HCT116 (cell line): ENCODE data around the gene ATG10. TPM values are rescaled to one million over a fixed set of nuclear protein-coding genes. Genes with fewer than 3 reads are reported as not detected.

Experiments
- ATAC-seq: fragments of 200-7000 bp; cut with Tn5 transposase; 2 replicates; pipeline ENCODE4 v1.9.1; 2020; ENCODE audit warnings: mild to moderate bottlenecking, moderate library complexity
- BruUV-seq: library from RNA; stranded (reverse); fragments of 400-500 nt; replicated peaks from 2 replicates; lab custom pipeline; 2021; lab: Mats Ljungman, UMichigan
- CTCF ChIA-PET: fragments of 300-600 bp; sonication (Branson Sonifier 250); formaldehyde crosslinking; loops from one replicate; lab custom pipeline; 2021; ENCODE audit warnings: antibody characterized with exemption; lab: Charles Lee
- POLR2A ChIA-PET: fragments of 300-600, 350-600 bp; sonication (Branson Sonifier 250); formaldehyde crosslinking; loops from one replicate; lab custom pipeline; 2021; ENCODE audit warnings: antibody characterized with exemption; lab: Charles Lee
- RAD21 ChIA-PET, 2 experiments: fragments of 300-600 bp; sonication (Branson Sonifier 250); formaldehyde crosslinking; loops; one replicate each; lab custom pipeline; 2023; ENCODE audit warnings: low total read pairs in 2 of 2; ENCODE audit not compliant: uncharacterized antibody in 2 of 2, unreplicated experiment in 2 of 2, low non-redundant PET in 1 of 2; lab: Charles Lee
- DNase-seq: peaks from one replicate; pipeline ENCODE4 v3.0.0-alpha.2; 2010; ENCODE audit warnings: low read depth, low spot score
- H2AFZ ChIP-seq: fragments of 200-600 bp; shearing (Covaris generic), sonication (generic); 2 replicates; pipeline ENCODE4 v1.6.1; 2017; ENCODE audit warnings: low read depth, mixed run types, mixed read lengths, antibody characterized with exemption, low read length; ENCODE audit not compliant: poor library complexity, severe bottlenecking
- H3K27ac ChIP-seq: 2 replicates; pipeline ENCODE4 v1.5.1; 2012; ENCODE audit warnings: low read depth, low read length
- H3K27me3 ChIP-seq: fragments of 200-600 bp; sonication (generic); 2 replicates; pipeline ENCODE4 v1.6.1; 2016; ENCODE audit warnings: mixed run types, low read length, mixed read lengths; ENCODE audit not compliant: insufficient read depth
- H3K36me3 ChIP-seq, 2 experiments: fragments of 200-500 bp in 1 of 2; fragments of 200-600 bp in 1 of 2; sonication (Bioruptor generic) in 1 of 2; sonication (generic) in 1 of 2; 2 replicates each; pipeline versions ENCODE4 v1.5.1 to v1.6.1; 2014 to 2016; ENCODE audit warnings: low read length in 2 of 2, inconsistent platforms in 1 of 2, mixed read lengths in 1 of 2, mixed run types in 1 of 2; ENCODE audit not compliant: insufficient read depth in 2 of 2, control insufficient read depth in 1 of 2
- H3K4me1 ChIP-seq, 2 experiments: fragments of 200-600 bp in 1 of 2; sonication (generic) in 1 of 2; 2 replicates each; pipeline versions ENCODE4 v1.5.1 to v1.6.1; 2012 to 2017; ENCODE audit warnings: low read length in 2 of 2, inconsistent platforms in 1 of 2, mild to moderate bottlenecking in 1 of 2, mixed read lengths in 1 of 2, mixed run types in 1 of 2, moderate library complexity in 1 of 2; ENCODE audit not compliant: insufficient read depth in 2 of 2, control insufficient read depth in 1 of 2
- H3K4me2 ChIP-seq: fragments of 200-600 bp; sonication (generic); 2 replicates; pipeline ENCODE4 v1.6.1; 2017; ENCODE audit warnings: mixed run types, low read length, mixed read lengths
- H3K4me3 ChIP-seq, 2 experiments: fragments of 200-600 bp in 1 of 2; sonication (generic) in 1 of 2; replicated peaks in 1 of 2; 2 replicates each; pipeline ENCODE4 v1.5.1; 2011 to 2016; ENCODE audit warnings: low read length in 2 of 2, control low read depth in 1 of 2, low read depth in 1 of 2, mild to moderate bottlenecking in 1 of 2, mixed read lengths in 1 of 2, mixed run types in 1 of 2
- H3K79me2 ChIP-seq: fragments of 200-600 bp; sonication (generic); 2 replicates; pipeline ENCODE4 v1.6.1; 2017; ENCODE audit warnings: mild to moderate bottlenecking, mixed run types, low read length, moderate library complexity, mixed read lengths; ENCODE audit not compliant: insufficient read depth
- H3K9ac ChIP-seq: fragments of 200-600 bp; sonication (generic); 2 replicates; pipeline ENCODE4 v1.6.1; 2016; ENCODE audit warnings: low read length, mixed read lengths
- H3K9me2 ChIP-seq: fragments of 200-600 bp; sonication (generic), shearing (Covaris generic); 2 replicates; pipeline ENCODE4 v1.6.1; 2017; ENCODE audit warnings: mixed run types, mild to moderate bottlenecking, moderate library complexity; ENCODE audit not compliant: insufficient read depth
- H3K9me3 ChIP-seq, 2 experiments: fragments of 200-500 bp in 1 of 2; fragments of 200-600 bp in 1 of 2; sonication (Bioruptor generic) in 1 of 2; sonication (generic) in 1 of 2; 2 replicates each; pipeline ENCODE4 v1.6.1; 2014 to 2017; ENCODE audit warnings: low read length in 2 of 2, mixed read lengths in 2 of 2, inconsistent platforms in 1 of 2, low read depth in 1 of 2, mild to moderate bottlenecking in 1 of 2, mixed run types in 1 of 2, moderate library complexity in 1 of 2; ENCODE audit not compliant: control insufficient read depth in 1 of 2, insufficient read depth in 1 of 2
- H4K20me1 ChIP-seq: fragments of 200-600 bp; sonication (generic), shearing (Covaris generic); 2 replicates; pipeline ENCODE4 v1.6.1; 2017; ENCODE audit warnings: mixed run types, mild to moderate bottlenecking, moderate library complexity; ENCODE audit not compliant: insufficient read depth
- ATF3 ChIP-seq: IDR thresholded peaks from 2 replicates; pipeline ENCODE4 v1.6.1; 2012
- CBX3 ChIP-seq: IDR thresholded peaks from 2 replicates; pipeline ENCODE4 v1.6.1; 2012; ENCODE audit warnings: low read depth
- CEBPB ChIP-seq: IDR thresholded peaks from 2 replicates; pipeline ENCODE4 v1.6.1; 2012; ENCODE audit warnings: low read depth
- EGR1 ChIP-seq: IDR thresholded peaks from 2 replicates; pipeline ENCODE4 v1.6.1; 2012; ENCODE audit warnings: low read depth
- ELF1 ChIP-seq: IDR thresholded peaks from 2 replicates; pipeline ENCODE4 v1.6.1; 2012; ENCODE audit warnings: low read depth, borderline replicate concordance
- EZH2 ChIP-seq: fragments of 200-600 bp; sonication (generic); IDR thresholded peaks from 2 replicates; pipeline ENCODE4 v1.6.1; 2017; ENCODE audit warnings: antibody characterized with exemption, mixed run types
- EZH2phosphoT487 ChIP-seq: fragments of 200-600 bp; IDR thresholded peaks from 2 replicates; pipeline ENCODE4 v1.6.1; 2018; ENCODE audit warnings: antibody characterized with exemption, borderline replicate concordance
- FOSL1 ChIP-seq: IDR thresholded peaks from 2 replicates; pipeline ENCODE4 v1.6.1; 2012; ENCODE audit warnings: low read depth
- JUND ChIP-seq: IDR thresholded peaks from 2 replicates; pipeline ENCODE4 v1.6.1; 2012
- POLR2A ChIP-seq: IDR thresholded peaks from 2 replicates; pipeline ENCODE4 v1.7.0; 2011; ENCODE audit warnings: borderline replicate concordance; ENCODE audit not compliant: insufficient read depth, insufficient read length; ENCODE audit errors: extremely low read depth
- POLR2AphosphoS5 ChIP-seq: IDR thresholded peaks from 2 replicates; pipeline ENCODE4 v1.6.1; 2011; ENCODE audit warnings: mild to moderate bottlenecking, low read depth, low read length, moderate library complexity
- RAD21 ChIP-seq: IDR thresholded peaks from 2 replicates; pipeline ENCODE4 v1.6.1; 2012; ENCODE audit warnings: low read depth, mild to moderate bottlenecking
- REST ChIP-seq: IDR thresholded peaks from 2 replicates; pipeline ENCODE4 v1.6.1; 2012; ENCODE audit warnings: low read depth
- SIN3A ChIP-seq: IDR thresholded peaks from 2 replicates; pipeline ENCODE4 v1.6.1; 2012; ENCODE audit warnings: low read depth
- SP1 ChIP-seq: IDR thresholded peaks from 2 replicates; pipeline ENCODE4 v1.6.1; 2012; ENCODE audit warnings: low read depth
- SRF ChIP-seq: IDR thresholded peaks from 2 replicates; pipeline ENCODE4 v1.6.1; 2012; ENCODE audit warnings: low read depth
- TCF7L2 ChIP-seq: IDR thresholded peaks from 2 replicates; pipeline ENCODE4 v1.7.0; 2011; ENCODE audit warnings: borderline replicate concordance, inconsistent platforms; ENCODE audit not compliant: insufficient read depth, insufficient read length; ENCODE audit errors: extremely low read depth
- YY1 ChIP-seq: IDR thresholded peaks from 2 replicates; pipeline ENCODE4 v1.6.1; 2011; ENCODE audit warnings: low read length, low read depth, moderate library complexity, mild to moderate bottlenecking; ENCODE audit not compliant: insufficient replicate concordance; ENCODE audit errors: extremely low read depth
- ZFX ChIP-seq: fragments of 450-650 bp; IDR thresholded peaks from 2 replicates; pipeline ENCODE4 v1.6.1; 2017
- ZNF274 ChIP-seq: fragments of 200-500 bp; sonication (Bioruptor generic); IDR thresholded peaks from 2 replicates; pipeline ENCODE4 v1.6.1; 2014; ENCODE audit warnings: mild to moderate bottlenecking, low read depth, low read length, inconsistent platforms
- intact Hi-C: fragments of 100-400 bp; cut with micrococcal nuclease; formaldehyde crosslinking; loops from 2 replicates; pipeline ENCODE4 v1.10.0; 2022
- total RNA-seq: library from RNA; stranded (reverse); gene quantifications from one replicate; pipeline ENCODE4 v1.2.1, GENCODE V29; 2021; ENCODE audit not compliant: unreplicated experiment
- TF ChIP-seq, protein P1 (sequence below), 3 experiments: fragments of 200-600 bp in 1 of 3; sonication (generic) in 1 of 3; IDR thresholded peaks in 2 of 3; conservative IDR thresholded peaks in 1 of 3; 2 replicates each; pipeline ENCODE4 v1.5.1; 2012 to 2017; ENCODE audit warnings: low read depth in 2 of 3, low read length in 2 of 3, antibody characterized with exemption in 1 of 3, borderline replicate concordance in 1 of 3, control low read depth in 1 of 3, mild to moderate bottlenecking in 1 of 3, mixed read lengths in 1 of 3, mixed run types in 1 of 3, moderate library complexity in 1 of 3; ENCODE audit not compliant: insufficient read depth in 1 of 3
- TF ChIP-seq, protein P2 (sequence below): IDR thresholded peaks from 2 replicates; pipeline ENCODE4 v1.6.1; 2012

The ATG10 gene
- total RNA-seq, 1 experiment from 2014 or later: 9.4 TPM

DNA sequence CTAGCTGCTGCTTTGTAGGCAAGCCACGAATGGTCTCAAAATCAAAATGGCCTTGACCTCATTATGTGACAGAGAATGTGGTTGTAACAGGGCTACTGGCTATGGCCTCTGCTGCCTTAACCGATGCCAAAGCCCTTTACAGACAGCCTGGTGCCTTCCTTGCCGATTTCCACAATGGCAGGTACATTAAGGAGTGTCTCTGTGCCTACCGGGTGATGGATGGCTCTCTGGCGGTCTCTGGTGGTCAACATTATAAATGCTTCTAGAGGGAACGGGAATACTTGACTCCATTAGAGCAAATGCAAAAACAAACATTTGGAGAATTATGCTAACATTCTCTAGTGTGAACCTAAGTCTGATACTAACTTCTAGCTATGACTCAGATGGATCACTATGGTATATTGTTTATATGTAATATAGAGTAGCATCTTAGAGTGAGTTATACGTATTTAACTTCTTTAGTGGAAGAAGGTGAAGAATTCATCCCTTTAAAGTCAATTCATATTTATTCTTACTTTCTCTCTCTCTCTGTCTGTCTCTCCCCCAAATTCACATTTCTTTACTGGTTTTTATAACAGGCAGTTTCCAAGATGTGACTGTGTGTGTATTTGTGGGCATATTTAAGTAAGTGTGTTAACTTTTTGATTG is 253.8 kb downstream of the ATG10 start:
- Histone ChIP-seq H3K27me3 (no peaks in the 10 kb centered on the region), H4K20me1 (no peaks in the 10 kb centered on the region), H3K36me3 (no peaks in the 10 kb centered on the region), H3K79me2 (no peaks in the 10 kb centered on the region), H3K9ac (no peak overlapping the region), H3K9me2 (no peaks in the 10 kb centered on the region), H3K27ac (no peak overlapping the region), H2AFZ (no peak overlapping the region), H3K4me3 (no peak overlapping the region), H3K4me1 (no peaks in the 10 kb centered on the region), H3K4me2 (no peak overlapping the region), H3K9me3 (no peaks in the 10 kb centered on the region)
- ChIA-PET CTCF (interaction anchor here (0.6 to 2.3 kb wide), 4 partner anchors 60 to 800 kb away, joined by 3 to 7 read pairs (median 4); no protein-coding TSS in a partner anchor), POLR2A (no interaction called here), RAD21 (no interaction called here)
- ATAC-seq (peak; percentile 97), DNase-seq (peak; percentile 46)
- intact Hi-C loops: loop anchor here (1.0 to 2.0 kb wide), 4 partner anchors 51 to 801 kb away; no protein-coding TSS in a partner anchor
- BruUV-seq: no TSS peak
- TF ChIP-seq, protein P1, sequence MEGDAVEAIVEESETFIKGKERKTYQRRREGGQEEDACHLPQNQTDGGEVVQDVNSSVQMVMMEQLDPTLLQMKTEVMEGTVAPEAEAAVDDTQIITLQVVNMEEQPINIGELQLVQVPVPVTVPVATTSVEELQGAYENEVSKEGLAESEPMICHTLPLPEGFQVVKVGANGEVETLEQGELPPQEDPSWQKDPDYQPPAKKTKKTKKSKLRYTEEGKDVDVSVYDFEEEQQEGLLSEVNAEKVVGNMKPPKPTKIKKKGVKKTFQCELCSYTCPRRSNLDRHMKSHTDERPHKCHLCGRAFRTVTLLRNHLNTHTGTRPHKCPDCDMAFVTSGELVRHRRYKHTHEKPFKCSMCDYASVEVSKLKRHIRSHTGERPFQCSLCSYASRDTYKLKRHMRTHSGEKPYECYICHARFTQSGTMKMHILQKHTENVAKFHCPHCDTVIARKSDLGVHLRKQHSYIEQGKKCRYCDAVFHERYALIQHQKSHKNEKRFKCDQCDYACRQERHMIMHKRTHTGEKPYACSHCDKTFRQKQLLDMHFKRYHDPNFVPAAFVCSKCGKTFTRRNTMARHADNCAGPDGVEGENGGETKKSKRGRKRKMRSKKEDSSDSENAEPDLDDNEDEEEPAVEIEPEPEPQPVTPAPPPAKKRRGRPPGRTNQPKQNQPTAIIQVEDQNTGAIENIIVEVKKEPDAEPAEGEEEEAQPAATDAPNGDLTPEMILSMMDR (IDR thresholded peaks at IDR 0.05 in 2 of 3, conservative IDR thresholded peaks at IDR 0.05 in 1 of 3; ENCODE audit: borderline replicate concordance in 1 of 3, insufficient read depth in 1 of 3, low read depth in 2 of 3, low read length in 2 of 3): peak; percentile 64 to 92 (median 79); a peak in 5 of 6 replicates
- no peak for TF ChIP-seq ZFX
- TF ChIP-seq FOSL1: no peak
- no peak for TF ChIP-seq ATF3
- no peak for TF ChIP-seq SIN3A
- TF ChIP-seq ZNF274: no peak
- no peak for TF ChIP-seq EZH2phosphoT487
- no peak for TF ChIP-seq REST
- TF ChIP-seq ELF1: no peak
- TF ChIP-seq SRF: no peak
- TF ChIP-seq CBX3: peak; percentile 57; the same call in 1 of the 2 replicates
- no peak for TF ChIP-seq JUND
- no peak for TF ChIP-seq POLR2AphosphoS5
- no peak for TF ChIP-seq EGR1
- no peak for TF ChIP-seq CEBPB
- TF ChIP-seq TCF7L2: no peak
- TF ChIP-seq SP1: no peak
- TF ChIP-seq RAD21: peak; percentile 87
- no peak for TF ChIP-seq EZH2
- no peak for TF ChIP-seq POLR2A
- TF ChIP-seq YY1: peak; percentile 41
- TF ChIP-seq, protein P2, sequence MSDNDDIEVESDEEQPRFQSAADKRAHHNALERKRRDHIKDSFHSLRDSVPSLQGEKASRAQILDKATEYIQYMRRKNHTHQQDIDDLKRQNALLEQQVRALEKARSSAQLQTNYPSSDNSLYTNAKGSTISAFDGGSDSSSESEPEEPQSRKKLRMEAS: no peak
